Cardiac fibroblast (primary cell): ENCODE data around the gene PDSS1.
"Not testable (repeated sequence)": the region's sequence is repeated elsewhere in the genome, so short reads cannot be mapped to it uniquely, and the experiment has no call there.

Experiments used
- DNase-seq, 2 donors: peaks; one replicate each; pipeline versions ENCODE4 v3.0.0 to v3.0.0-alpha.2; 2010; ENCODE audit warnings: low read depth in 2 of 2
- H3K4me3 ChIP-seq, 2 donors: replicated peaks in 1 of 2; 1 replicate in 1 of 2; 2 replicates in 1 of 2; pipeline ENCODE4 v1.5.1; 2011; ENCODE audit warnings: low read depth in 2 of 2, low read length in 2 of 2, mild to moderate bottlenecking in 2 of 2, moderate library complexity in 1 of 2
- CTCF ChIP-seq: IDR thresholded peaks from one replicate; pipeline ENCODE4 v1.5.1; 2011; ENCODE audit warnings: low read depth, mild to moderate bottlenecking, low read length, inconsistent platforms

The PDSS1 gene

GRCh38 chr10:26665080-26666048, 32.1 kb upstream of the PDSS1 start:
- H3K4me3 ChIP-seq = no peak overlapping the region
- no peak for TF ChIP-seq CTCF
- DNase-seq = no peak

- TF ChIP-seq CTCF = no peak
- no peak for DNase-seq
- no peak overlapping the region for H3K4me3 ChIP-seq
Measured at GRCh38 chr10:26675873-26676257, 21.6 kb upstream of the PDSS1 start.

- DNase-seq = no peak
- no peak overlapping the region for H3K4me3 ChIP-seq
- TF ChIP-seq CTCF = no peak
Measured at GRCh38 chr10:26679588-26679987, 17.9 kb upstream of the PDSS1 start.

- no peak overlapping the region for H3K4me3 ChIP-seq
- no peak for TF ChIP-seq CTCF
- DNase-seq = no peak
Measured at GRCh38 chr10:26681076-26681475, 16.4 kb upstream of the PDSS1 start.

GRCh38 chr10:26681971-26682370, 15.5 kb upstream of the PDSS1 start:
- peak; percentile 28 to 68 for DNase-seq
- not testable (repeated sequence) for H3K4me3 ChIP-seq

- no peak overlapping the region for H3K4me3 ChIP-seq
- no peak for TF ChIP-seq CTCF
- DNase-seq = no peak
Measured at GRCh38 chr10:26682931-26683330, 14.6 kb upstream of the PDSS1 start.

GRCh38 chr10:26684667-26685264, 12.7 kb upstream of the PDSS1 start:
- H3K4me3 ChIP-seq = not testable (repeated sequence)
- DNase-seq = peak; percentile 54 to 63
- TF ChIP-seq CTCF = peak; percentile 47
